ENCODE measurements around the gene SPAG5.

DNA sequence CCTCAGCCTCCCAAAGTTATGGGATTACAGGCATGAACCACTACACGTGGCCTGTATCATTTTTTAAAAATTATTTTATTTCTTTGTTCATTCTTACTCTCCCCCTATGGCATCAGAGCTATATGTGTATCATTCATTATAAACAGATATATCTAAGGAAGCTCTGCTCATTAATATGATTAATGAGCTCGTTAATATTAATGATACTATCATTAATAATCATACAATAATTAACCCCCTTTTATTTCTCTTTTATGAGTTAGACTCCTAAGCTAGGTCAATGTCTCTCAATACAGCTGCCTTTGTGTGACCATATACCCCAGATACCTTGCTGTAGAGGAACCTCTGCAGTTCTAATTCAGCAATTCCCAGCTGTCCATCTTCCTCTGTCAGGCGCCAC is 19.6 kb upstream of the SPAG5 start:
- TF ChIP-seq, protein P1, sequence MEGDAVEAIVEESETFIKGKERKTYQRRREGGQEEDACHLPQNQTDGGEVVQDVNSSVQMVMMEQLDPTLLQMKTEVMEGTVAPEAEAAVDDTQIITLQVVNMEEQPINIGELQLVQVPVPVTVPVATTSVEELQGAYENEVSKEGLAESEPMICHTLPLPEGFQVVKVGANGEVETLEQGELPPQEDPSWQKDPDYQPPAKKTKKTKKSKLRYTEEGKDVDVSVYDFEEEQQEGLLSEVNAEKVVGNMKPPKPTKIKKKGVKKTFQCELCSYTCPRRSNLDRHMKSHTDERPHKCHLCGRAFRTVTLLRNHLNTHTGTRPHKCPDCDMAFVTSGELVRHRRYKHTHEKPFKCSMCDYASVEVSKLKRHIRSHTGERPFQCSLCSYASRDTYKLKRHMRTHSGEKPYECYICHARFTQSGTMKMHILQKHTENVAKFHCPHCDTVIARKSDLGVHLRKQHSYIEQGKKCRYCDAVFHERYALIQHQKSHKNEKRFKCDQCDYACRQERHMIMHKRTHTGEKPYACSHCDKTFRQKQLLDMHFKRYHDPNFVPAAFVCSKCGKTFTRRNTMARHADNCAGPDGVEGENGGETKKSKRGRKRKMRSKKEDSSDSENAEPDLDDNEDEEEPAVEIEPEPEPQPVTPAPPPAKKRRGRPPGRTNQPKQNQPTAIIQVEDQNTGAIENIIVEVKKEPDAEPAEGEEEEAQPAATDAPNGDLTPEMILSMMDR (IDR thresholded peaks at IDR 0.05), result no peak
- no peak for TF ChIP-seq POLR2A (IDR thresholded peaks at IDR 0.05)
- no peak for TF ChIP-seq POLR2AphosphoS5 (IDR thresholded peaks at IDR 0.05)
